ENCODE measurements around the gene PIK3R3. TPM values are rescaled to one million over a fixed set of nuclear protein-coding genes. Genes with fewer than 3 reads are reported as not detected.
"Not testable (repeated sequence)": the region's sequence is repeated elsewhere in the genome, so short reads cannot be mapped to it uniquely, and the experiment has no call there.

Gene PIK3R3
- total RNA-seq, 1 experiment from 2014 or later, result 11.6 TPM

GRCh38 chr1:46084553-46085451 lies 47.6 kb downstream of the PIK3R3 start:
- in situ Hi-C loops (cut with HindIII; ENCODE audit: low pct_unique_long_range_greater_than_20kb, low sequenced_read_pairs), result no loop called here
- no peak for DNase-seq (ENCODE audit: low read depth, low spot score)

DNA sequence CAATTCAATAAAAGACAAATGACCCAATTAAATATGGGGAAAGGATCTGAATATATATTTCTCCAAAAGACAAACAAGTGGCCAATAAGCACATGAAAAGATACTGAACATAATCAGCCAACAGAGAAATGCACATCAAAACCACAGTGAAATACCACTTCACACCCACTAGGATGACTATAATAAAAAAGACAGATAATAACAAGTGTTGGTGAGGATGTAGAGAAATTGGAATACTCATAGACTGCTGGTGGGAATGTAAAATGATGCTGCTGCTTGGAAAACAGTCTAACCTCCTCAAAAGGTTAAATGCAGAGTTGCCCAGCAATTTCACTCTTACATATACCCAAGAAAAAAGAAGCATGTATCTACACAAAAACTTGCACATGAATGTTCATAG lies 48.9 kb downstream of the PIK3R3 start:
- in situ Hi-C loops (cut with HindIII; ENCODE audit: low pct_unique_long_range_greater_than_20kb, low sequenced_read_pairs), result no loop called here

GRCh38 chr1:46081619-46082018 lies 50.8 kb downstream of the PIK3R3 start:
- in situ Hi-C loops (cut with HindIII; ENCODE audit: low pct_unique_long_range_greater_than_20kb, low sequenced_read_pairs), result no loop called here
- DNase-seq (ENCODE audit: low read depth, low spot score), result no peak

More for the DNA sequence above, 48.9 kb downstream of the PIK3R3 start:
- DNase-seq (ENCODE audit: low read depth, low spot score), result no peak

- DNase-seq (ENCODE audit: low read depth, low spot score), result no peak
- in situ Hi-C loops (cut with HindIII; ENCODE audit: low pct_unique_long_range_greater_than_20kb, low sequenced_read_pairs), result no loop called here
Observed at GRCh38 chr1:46081206-46081605, 51.2 kb downstream of the PIK3R3 start.

DNA sequence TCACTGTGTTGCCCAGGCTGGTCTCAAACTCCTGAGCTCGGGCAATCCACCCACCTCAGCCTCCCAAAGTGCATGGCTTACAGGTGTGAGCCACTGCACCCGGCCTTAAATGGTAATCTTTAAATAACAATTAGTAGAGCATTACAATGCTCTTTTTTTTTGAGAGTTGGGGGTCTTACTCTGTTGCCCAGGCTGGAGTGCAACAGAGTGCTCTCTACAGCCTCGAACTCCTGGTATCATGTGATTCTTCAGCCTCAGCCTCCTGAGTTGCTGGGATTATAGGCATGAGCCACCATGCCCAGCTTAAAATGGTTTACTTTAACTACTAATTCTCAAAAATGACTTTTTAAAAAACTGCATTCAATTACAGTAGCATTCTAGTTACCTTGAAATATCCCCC lies 52.2 kb downstream of the PIK3R3 start:
- in situ Hi-C loops (cut with HindIII; ENCODE audit: low pct_unique_long_range_greater_than_20kb, low sequenced_read_pairs), result no loop called here
- DNase-seq (ENCODE audit: low read depth, low spot score), result no peak

GRCh38 chr1:46077644-46078043 lies 54.8 kb downstream of the PIK3R3 start:
- in situ Hi-C loops (cut with HindIII; ENCODE audit: low pct_unique_long_range_greater_than_20kb, low sequenced_read_pairs), result no loop called here
- no peak for DNase-seq (ENCODE audit: low read depth, low spot score)

DNA sequence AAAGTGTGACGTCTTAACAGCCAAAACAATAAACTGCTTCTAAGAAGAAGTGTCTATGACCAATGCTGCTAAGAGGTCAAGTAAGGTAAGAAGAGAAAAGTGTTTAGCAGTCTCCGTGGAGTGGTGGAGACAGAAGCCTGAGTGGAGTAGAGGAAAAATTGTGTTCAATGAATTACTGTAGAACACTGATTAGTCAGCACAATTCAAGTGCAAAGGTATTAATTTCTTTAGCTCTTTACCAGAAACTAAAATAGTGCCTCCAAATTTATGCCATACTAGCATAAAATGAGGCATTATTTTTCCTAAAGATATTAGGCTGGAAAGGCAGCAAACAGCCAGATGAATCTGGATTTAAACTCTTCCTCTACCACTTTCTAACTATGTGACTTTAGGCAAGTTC lies 56.1 kb downstream of the PIK3R3 start:
- in situ Hi-C loops (cut with HindIII; ENCODE audit: low pct_unique_long_range_greater_than_20kb, low sequenced_read_pairs), result no loop called here
- DNase-seq (ENCODE audit: low read depth, low spot score), result no peak

DNA sequence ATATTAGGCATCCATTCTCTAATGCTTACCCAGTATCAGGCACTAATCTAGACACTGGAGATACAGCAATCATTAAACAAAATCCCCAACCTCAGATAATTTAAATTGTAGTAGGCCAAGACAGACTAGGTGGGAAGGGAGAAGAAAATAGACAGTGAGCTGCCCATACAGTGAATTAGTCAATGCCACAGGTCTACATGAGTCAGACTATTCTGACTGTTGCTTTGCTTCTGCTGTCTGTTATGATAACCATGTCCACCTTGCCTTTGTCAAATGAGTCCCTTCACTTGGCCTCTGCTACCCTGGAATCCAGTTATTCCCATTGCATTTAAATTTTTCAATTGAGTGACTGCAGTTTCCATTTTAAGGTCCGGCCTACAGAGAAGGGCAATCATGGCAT lies 59.5 kb downstream of the PIK3R3 start:
- in situ Hi-C loops (cut with HindIII; ENCODE audit: low pct_unique_long_range_greater_than_20kb, low sequenced_read_pairs), result no loop called here
- no peak for DNase-seq (ENCODE audit: low read depth, low spot score)

GRCh38 chr1:46070164-46070814 lies 62.1 kb downstream of the PIK3R3 start:
- DNase-seq (ENCODE audit: low read depth, low spot score), result no peak
- in situ Hi-C loops (cut with HindIII; ENCODE audit: low pct_unique_long_range_greater_than_20kb, low sequenced_read_pairs), result no loop called here

- DNase-seq (ENCODE audit: low read depth, low spot score), result no peak
- in situ Hi-C loops (cut with HindIII; ENCODE audit: low pct_unique_long_range_greater_than_20kb, low sequenced_read_pairs), result no loop called here
Observed at GRCh38 chr1:46068525-46068924, 63.9 kb downstream of the PIK3R3 start.

- no peak for DNase-seq (ENCODE audit: low read depth, low spot score)
- in situ Hi-C loops (cut with HindIII; ENCODE audit: low pct_unique_long_range_greater_than_20kb, low sequenced_read_pairs), result no loop called here
Observed at GRCh38 chr1:46067652-46068051, 64.8 kb downstream of the PIK3R3 start.

- in situ Hi-C loops (cut with HindIII; ENCODE audit: low pct_unique_long_range_greater_than_20kb, low sequenced_read_pairs), result no loop called here
- no peak for DNase-seq (ENCODE audit: low read depth, low spot score)
Observed at GRCh38 chr1:46065405-46065804, 67.0 kb downstream of the PIK3R3 start.

DNA sequence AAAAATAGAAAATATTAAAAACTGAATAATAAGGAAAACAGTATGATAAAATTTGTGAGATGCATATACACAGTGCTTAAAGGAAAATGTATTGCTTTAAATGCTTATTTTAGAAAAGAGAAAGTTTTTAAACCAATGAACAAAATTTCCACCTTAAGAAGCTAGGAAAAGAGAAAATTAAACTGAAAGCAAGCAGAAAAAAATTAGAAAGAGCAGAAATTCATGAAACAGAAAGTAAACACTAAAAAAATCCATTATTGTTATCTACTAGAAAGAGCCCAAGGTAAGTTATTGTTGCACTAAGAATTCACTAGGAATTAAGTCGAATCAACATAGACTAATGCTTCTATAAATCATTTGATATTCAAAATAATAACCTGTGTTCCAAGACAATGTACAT lies 67.7 kb downstream of the PIK3R3 start:
- DNase-seq (ENCODE audit: low read depth, low spot score), result no peak
- in situ Hi-C loops (cut with HindIII; ENCODE audit: low pct_unique_long_range_greater_than_20kb, low sequenced_read_pairs), result no loop called here

- in situ Hi-C loops (cut with HindIII; ENCODE audit: low pct_unique_long_range_greater_than_20kb, low sequenced_read_pairs), result no loop called here
- no peak for DNase-seq (ENCODE audit: low read depth, low spot score)
Observed at GRCh38 chr1:46062651-46063319, 69.6 kb downstream of the PIK3R3 start.

DNA sequence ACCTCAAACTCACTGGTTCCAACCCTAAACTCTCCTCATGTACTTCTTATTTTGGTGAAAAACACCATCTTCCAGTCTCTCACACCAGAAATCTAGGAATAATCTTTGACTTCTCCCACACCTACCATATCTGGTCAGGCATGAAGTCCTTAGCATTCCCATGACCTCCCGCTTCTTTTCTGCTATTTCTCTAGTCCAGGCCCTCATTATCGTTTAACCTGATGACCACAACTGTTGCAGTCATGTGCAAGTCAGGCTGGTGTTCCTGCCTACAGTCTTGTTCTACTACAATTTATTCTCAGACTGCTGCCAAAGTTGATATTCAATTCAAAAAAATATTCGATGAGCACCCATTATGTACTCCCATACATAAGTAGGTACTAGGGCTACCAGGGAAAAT lies 71.3 kb downstream of the PIK3R3 start:
- no peak for DNase-seq (ENCODE audit: low read depth, low spot score)
- in situ Hi-C loops (cut with HindIII; ENCODE audit: low pct_unique_long_range_greater_than_20kb, low sequenced_read_pairs), result no loop called here

DNA sequence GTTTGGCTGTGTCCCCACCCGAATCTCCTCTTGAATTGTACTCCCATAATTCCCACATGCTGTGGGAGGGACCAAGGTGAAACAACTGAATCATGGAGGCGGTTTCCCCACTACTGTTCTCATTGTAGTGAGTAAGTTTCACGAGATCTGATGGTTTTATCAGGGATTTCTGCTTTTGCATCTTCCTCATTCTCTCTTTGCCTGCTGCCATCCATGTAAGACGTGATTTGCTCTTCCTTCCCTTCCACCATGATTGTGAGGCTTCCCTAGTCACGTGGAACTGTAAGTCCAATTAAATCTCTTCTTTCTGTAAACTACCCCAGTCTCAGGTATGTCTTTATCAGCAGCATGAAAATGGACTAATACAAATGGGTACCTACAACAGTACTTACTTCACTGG lies 73.5 kb downstream of the PIK3R3 start:
- DNase-seq (ENCODE audit: low read depth, low spot score), result no peak
- in situ Hi-C loops (cut with HindIII; ENCODE audit: low pct_unique_long_range_greater_than_20kb, low sequenced_read_pairs), result no loop called here

GRCh38 chr1:46057781-46058180 lies 74.6 kb downstream of the PIK3R3 start:
- in situ Hi-C loops (cut with HindIII; ENCODE audit: low pct_unique_long_range_greater_than_20kb, low sequenced_read_pairs), result no loop called here
- no peak for DNase-seq (ENCODE audit: low read depth, low spot score)

DNA sequence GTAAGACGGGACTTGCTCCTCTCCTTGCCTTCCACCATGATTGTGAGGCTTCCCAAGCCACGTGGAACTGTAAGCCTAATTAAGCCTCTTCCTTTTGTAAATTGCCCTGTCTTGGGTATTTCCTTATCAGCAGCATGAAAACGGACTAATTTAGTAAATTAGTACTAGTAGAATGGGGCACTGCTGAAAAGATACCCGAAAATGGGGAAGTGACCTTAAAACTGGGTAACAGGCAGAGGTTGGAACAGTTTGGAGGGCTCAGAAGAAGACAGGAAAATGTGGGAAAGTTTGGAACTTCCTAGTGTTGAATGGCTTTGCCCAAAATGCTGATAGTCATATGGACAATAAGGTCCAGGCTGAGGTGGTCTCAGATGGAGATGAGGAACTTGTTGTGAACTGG lies 75.2 kb downstream of the PIK3R3 start:
- in situ Hi-C loops (cut with HindIII; ENCODE audit: low pct_unique_long_range_greater_than_20kb, low sequenced_read_pairs); DNase-seq (ENCODE audit: low read depth, low spot score): not testable (repeated sequence)
